Occipital lobe (tissue), 2 donors: ENCODE results near the gene NAP1L1. TPM values are rescaled to one million over a fixed set of nuclear protein-coding genes. Genes with fewer than 3 reads are reported as not detected.
"Not testable (repeated sequence)": the region's sequence is repeated elsewhere in the genome, so short reads cannot be mapped to it uniquely, and the experiment has no call there.

Experiments
- DNase-seq: peaks from one replicate; lab custom pipeline; 2025; lab: John Stamatoyannopoulos, UW
- total RNA-seq: library from RNA; depleted of rRNA; stranded (reverse); fragments of >200 nt; gene quantifications from one replicate; pipeline ENCODE4 v1.2.3, GENCODE V29; 2014

The NAP1L1 gene
- total RNA-seq, 1 donor from 2014 or later, result 191 TPM

DNA sequence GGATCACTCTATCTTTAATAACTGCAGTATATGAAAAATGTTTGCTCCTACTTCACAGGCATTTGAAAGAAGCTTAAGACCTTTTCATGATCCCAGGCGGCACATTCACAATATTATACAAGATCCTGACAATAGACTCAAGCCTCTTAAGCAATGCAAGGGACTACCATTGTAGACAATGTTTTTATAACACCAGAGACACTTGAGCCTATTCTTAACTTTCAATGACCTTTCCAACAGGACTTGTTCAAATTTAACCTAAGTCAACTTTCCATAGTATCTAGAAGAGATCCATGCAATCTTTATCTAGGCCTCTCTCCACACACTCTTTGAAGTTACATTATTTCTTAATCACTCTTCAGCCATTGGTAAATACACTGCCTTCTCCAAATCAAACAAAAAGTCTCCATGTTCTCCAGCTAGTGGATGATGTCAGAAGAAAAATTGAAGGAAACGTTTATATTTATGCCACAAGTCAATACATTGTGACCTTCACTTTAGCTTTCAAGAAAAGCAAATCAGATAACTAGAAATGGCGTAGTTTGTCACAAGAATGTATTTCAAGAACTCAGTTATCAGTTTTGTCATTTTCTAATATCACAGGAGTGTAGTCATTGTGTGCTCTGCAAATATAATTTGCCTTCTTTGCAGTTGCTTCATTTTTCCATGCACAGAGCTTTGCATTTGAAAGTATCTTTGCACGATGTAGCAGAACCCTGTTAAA is 94.1 kb downstream of the NAP1L1 start:
- no peak for DNase-seq

- DNase-seq, result not testable (repeated sequence)
These were observed 96.8 kb downstream of the NAP1L1 start for GRCh38 chr12:75987709-75988108.

Other genes with a start within 250 kb of the NAP1L1 start
- 24.8 TPM for gene PHLDA1, start 52.9 kb downstream of the NAP1L1 start, total RNA-seq